CD4-positive, CD25-positive, alpha-beta regulatory T cell (primary cell): ENCODE results near the gene RAB40C. TPM values are rescaled to one million over a fixed set of nuclear protein-coding genes. Genes with fewer than 3 reads are reported as not detected.

Source experiments
- ATAC-seq, 2 donors: fragments of 150-1000 bp; cut with Tn5 transposase; one replicate each; pipeline ENCODE4 v1.10.0; 2021; ENCODE audit warnings: low read depth in 2 of 2, moderate number of reproducible peaks in 2 of 2, moderate library complexity in 1 of 2
- DNase-seq, 3 donors: peaks; one replicate each; pipeline versions ENCODE4 v3.0.0 to v3.0.0-alpha.2; 2012 to 2022; ENCODE audit warnings: mixed read lengths in 1 of 3
- H3K27ac ChIP-seq: one replicate; pipeline ENCODE4 v1.7.0; 2013; ENCODE audit warnings: mild to moderate bottlenecking, low read length; ENCODE audit not compliant: insufficient read depth, poor library complexity, severe bottlenecking
- H3K27me3 ChIP-seq: one replicate; pipeline ENCODE4 v1.7.0; 2013; ENCODE audit warnings: low read length; ENCODE audit not compliant: control insufficient read depth, insufficient read depth
- H3K36me3 ChIP-seq: one replicate; pipeline ENCODE4 v1.7.0; 2013; ENCODE audit warnings: mild to moderate bottlenecking, low read length, moderate library complexity; ENCODE audit not compliant: control insufficient read depth, insufficient read depth
- H3K4me1 ChIP-seq: 2 replicates; pipeline ENCODE4 v1.7.0; 2013; ENCODE audit warnings: mild to moderate bottlenecking, low read length; ENCODE audit not compliant: insufficient read depth, control insufficient read depth, poor library complexity, severe bottlenecking
- H3K4me3 ChIP-seq: one replicate; pipeline ENCODE4 v1.7.0; 2013; ENCODE audit warnings: low read depth, mild to moderate bottlenecking, low read length, moderate library complexity
- H3K9me3 ChIP-seq, 2 experiments: 1 replicate in 1 of 2; 2 replicates in 1 of 2; pipeline ENCODE4 v1.7.0; 2013; ENCODE audit warnings: low read length in 2 of 2, mild to moderate bottlenecking in 1 of 2, moderate library complexity in 1 of 2; ENCODE audit not compliant: control insufficient read depth in 2 of 2
- H3K27ac Mint-ChIP-seq, 3 donors: one replicate each; pipeline ENCODE4 v1.8.0; 2020 to 2022; ENCODE audit warnings: mild to moderate bottlenecking in 3 of 3, mixed read lengths in 3 of 3, moderate library complexity in 2 of 3
- H3K27me3 Mint-ChIP-seq: one replicate; pipeline ENCODE4 v1.8.0; 2022; ENCODE audit warnings: mild to moderate bottlenecking, mixed read lengths
- H3K36me3 Mint-ChIP-seq: one replicate; pipeline ENCODE4 v1.8.0; 2020; ENCODE audit warnings: mixed read lengths
- H3K4me1 Mint-ChIP-seq, 4 donors: one replicate each; pipeline ENCODE4 v1.8.0; 2020 to 2022; ENCODE audit warnings: mixed read lengths in 4 of 4, mild to moderate bottlenecking in 1 of 4
- H3K4me3 Mint-ChIP-seq, 4 donors: one replicate each; pipeline ENCODE4 v1.8.0; 2020 to 2022; ENCODE audit warnings: mild to moderate bottlenecking in 4 of 4, mixed read lengths in 4 of 4, moderate library complexity in 3 of 4
- H3K9me3 Mint-ChIP-seq, 7 donors: one replicate each; pipeline ENCODE4 v1.8.0; 2020 to 2022; ENCODE audit warnings: mixed read lengths in 7 of 7, mild to moderate bottlenecking in 3 of 7, moderate library complexity in 2 of 7
- polyA plus RNA-seq, 4 donors: library from polyadenylated mRNA; unstranded; fragments of 300-500 nt; fragmentation: Illumina TruSeq; gene quantifications; one replicate each; pipeline ENCODE4 v1.2.3, GENCODE V29; 2021
- total RNA-seq: library from RNA; stranded (reverse); gene quantifications from one replicate; pipeline ENCODE4 v1.2.3, GENCODE V29; 2022

Gene RAB40C
- total and polyA plus RNA-seq, 5 donors from 2014 or later: 6.8 to 12.1 (median 8.6) TPM

DNA sequence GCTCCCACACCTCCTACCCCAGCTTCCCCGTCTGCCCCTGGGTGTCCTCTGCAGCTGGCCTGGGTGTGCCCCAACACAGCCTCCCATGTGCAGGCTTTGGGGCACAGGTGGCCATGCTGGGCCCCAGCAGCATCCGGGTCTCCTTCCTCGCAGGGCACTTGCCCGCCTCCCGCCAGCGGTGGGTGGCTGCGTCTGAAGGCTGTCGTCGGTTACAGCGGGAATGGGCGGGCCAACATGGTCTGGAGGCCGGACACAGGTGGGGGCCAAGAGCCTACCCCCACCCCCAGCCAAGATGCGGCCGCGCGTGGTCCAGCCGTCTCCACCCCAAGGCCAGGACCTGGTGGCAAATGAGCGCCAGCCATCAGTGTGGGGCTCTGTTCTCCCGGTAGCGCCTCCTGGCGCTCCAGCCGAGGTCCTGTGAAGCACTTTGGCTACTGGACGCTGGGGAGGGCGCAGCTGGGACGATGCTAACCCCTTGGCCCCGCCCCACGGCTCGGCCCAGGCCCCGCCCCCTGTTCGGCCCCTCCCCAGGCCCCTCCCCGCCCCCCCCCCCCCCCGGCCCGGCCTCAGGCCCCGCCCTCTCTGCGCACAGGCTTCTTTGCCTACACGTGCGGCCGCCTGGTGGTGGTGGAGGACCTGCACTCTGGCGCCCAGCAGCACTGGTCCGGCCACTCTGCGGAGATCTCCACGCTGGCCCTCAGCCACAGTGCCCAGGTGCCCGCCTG is 70.8 kb downstream of the RAB40C start:
- H3K4me3 ChIP-seq: no peak overlapping the region
- no peaks in the 10 kb centered on the region for H3K9me3 Mint-ChIP-seq
- DNase-seq: peak; percentile 57 to 73 (median 65)
- H3K9me3 ChIP-seq: no peaks in the 10 kb centered on the region
- H3K27me3 ChIP-seq: no peaks in the 10 kb centered on the region
- no peak overlapping the region for H3K27ac Mint-ChIP-seq
- no peak overlapping the region for H3K27ac ChIP-seq
- H3K36me3 ChIP-seq: no peaks in the 10 kb centered on the region
- peak; percentile 53 to 66 for ATAC-seq
- H3K4me3 Mint-ChIP-seq: peak overlapping the region in 2 of 4 donors; percentile 21 to 54
- peaks cover 5% of the 10 kb centered on the region for H3K4me1 ChIP-seq
- H3K27me3 Mint-ChIP-seq: no peaks in the 10 kb centered on the region
- H3K36me3 Mint-ChIP-seq: no peaks in the 10 kb centered on the region
- peaks cover 0 to 7% (median 0%) of the 10 kb centered on the region in 4 donors for H3K4me1 Mint-ChIP-seq

DNA sequence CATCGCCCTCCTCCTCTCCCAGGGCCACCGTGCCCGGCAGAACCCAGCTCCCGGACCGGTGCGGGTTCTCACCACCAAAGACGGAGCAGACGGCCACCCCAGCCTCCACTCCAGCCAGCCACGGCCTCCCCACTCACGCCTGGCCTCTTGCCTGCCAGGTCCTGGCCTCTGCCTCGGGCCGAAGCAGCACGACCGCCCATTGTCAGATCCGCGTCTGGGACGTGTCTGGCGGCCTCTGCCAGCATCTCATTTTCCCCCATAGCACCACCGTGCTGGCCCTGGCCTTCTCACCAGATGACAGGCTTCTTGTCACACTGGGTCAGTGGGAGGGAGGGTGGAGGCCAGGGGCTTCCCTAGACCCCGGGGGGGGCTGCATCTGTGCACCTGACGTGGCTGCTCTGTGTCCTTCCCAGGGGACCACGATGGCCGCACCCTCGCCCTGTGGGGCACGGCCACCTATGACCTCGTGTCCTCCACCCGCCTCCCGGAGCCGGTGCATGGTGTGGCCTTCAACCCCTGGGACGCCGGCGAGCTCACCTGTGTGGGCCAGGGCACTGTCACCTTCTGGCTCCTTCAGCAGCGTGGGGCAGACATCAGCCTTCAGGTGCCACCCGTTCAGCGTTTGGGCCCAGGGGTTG is 71.4 kb downstream of the RAB40C start:
- Histone ChIP-seq H3K27ac (no peak overlapping the region), H3K9me3 (no peaks in the 10 kb centered on the region), H3K27me3 (no peaks in the 10 kb centered on the region), H3K36me3 (no peaks in the 10 kb centered on the region), H3K4me3 (no peak overlapping the region), H3K4me1 (peaks cover 5% of the 10 kb centered on the region)
- Mint-ChIP-seq H3K4me3 (peak overlapping the region in 2 of 4 donors; percentile 21 to 54), H3K9me3 (no peaks in the 10 kb centered on the region), H3K27ac (peak overlapping the region in 1 of 3 donors; percentile 36), H3K27me3 (no peaks in the 10 kb centered on the region), H3K4me1 (peaks cover 0 to 7% (median 0%) of the 10 kb centered on the region in 4 donors), H3K36me3 (no peaks in the 10 kb centered on the region)
- no peak for ATAC-seq
- DNase-seq: no peak

DNA sequence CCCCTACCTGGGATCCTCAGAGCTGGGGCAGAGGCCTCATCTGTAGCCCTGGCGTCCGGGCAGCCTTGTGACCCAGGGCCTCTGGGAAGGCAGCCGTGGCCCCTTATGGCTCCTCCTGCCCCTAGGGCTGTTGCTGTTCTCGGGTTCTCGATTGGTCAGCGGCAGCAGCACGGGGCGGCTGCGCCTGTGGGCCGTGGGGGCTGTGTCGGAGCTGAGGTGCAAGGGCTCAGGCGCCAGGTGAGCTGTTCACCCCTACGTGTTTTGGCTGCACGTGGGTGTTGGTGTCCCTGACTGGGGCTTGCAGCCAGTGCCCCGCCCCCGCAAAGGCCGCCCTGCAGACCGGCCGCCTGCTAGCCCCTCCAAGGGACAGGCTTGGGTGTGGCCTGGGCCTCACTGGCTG is 72.2 kb downstream of the RAB40C start:
- Mint-ChIP-seq H3K4me3 (no peak overlapping the region), H3K27me3 (no peaks in the 10 kb centered on the region), H3K36me3 (no peaks in the 10 kb centered on the region), H3K27ac (no peak overlapping the region), H3K9me3 (no peaks in the 10 kb centered on the region), H3K4me1 (peaks cover 0 to 7% (median 0%) of the 10 kb centered on the region in 4 donors)
- no peaks in the 10 kb centered on the region for H3K27me3 ChIP-seq
- no peak overlapping the region for H3K27ac ChIP-seq
- ATAC-seq: no peak
- DNase-seq: no peak
- H3K4me3 ChIP-seq: no peak overlapping the region
- H3K36me3 ChIP-seq: no peaks in the 10 kb centered on the region
- peaks cover 10% of the 10 kb centered on the region for H3K4me1 ChIP-seq
- H3K9me3 ChIP-seq: no peaks in the 10 kb centered on the region

DNA sequence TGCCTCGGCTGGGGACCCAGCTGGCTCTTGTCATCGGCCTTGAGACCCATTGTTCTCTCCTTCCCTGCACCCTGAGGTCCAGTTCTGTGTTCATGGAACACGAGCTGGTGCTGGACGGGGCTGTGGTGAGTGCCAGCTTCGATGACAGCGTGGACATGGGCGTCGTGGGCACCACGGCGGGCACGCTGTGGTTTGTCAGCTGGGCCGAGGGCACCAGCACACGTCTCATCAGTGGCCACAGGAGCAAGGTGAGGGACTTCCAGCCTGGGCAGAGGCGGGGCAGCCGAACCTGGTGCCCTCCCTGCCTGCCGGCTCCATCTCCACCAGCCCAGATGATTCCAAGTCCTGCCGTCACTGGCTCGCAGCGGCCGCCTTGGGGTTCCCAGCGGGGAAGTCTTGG is 72.7 kb downstream of the RAB40C start:
- H3K4me1 Mint-ChIP-seq: peaks cover 0 to 9% (median 1%) of the 10 kb centered on the region in 4 donors

DNA sequence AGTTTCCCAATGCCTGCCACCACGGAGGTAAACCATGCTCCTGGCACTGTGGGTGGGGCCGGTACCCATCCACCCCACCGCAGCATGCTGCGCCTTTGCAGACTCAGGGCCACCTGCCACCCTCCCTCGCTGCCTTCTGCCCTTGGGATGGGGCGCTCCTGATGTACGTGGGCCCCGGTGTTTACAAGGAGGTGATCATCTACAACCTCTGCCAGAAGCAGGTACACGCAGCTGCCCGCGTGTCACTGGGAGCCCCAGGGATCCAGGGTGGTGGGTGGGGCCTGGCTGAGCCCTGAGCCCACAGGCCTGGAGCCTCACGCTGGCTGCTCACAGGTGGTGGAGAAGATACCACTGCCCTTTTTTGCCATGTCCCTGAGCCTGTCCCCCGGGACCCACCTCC is 76.7 kb downstream of the RAB40C start:
- no peaks in the 10 kb centered on the region for H3K27me3 ChIP-seq
- H3K4me3 ChIP-seq: no peak overlapping the region
- Mint-ChIP-seq H3K27me3 (no peaks in the 10 kb centered on the region), H3K27ac (no peak overlapping the region), H3K9me3 (no peaks in the 10 kb centered on the region), H3K4me3 (no peak overlapping the region), H3K36me3 (no peaks in the 10 kb centered on the region), H3K4me1 (peaks cover 0 to 15% (median 2%) of the 10 kb centered on the region in 4 donors)
- no peak for ATAC-seq
- no peak for DNase-seq
- H3K9me3 ChIP-seq: no peaks in the 10 kb centered on the region
- H3K27ac ChIP-seq: no peak overlapping the region
- H3K36me3 ChIP-seq: peaks cover 8% of the 10 kb centered on the region
- peaks cover 25% of the 10 kb centered on the region for H3K4me1 ChIP-seq

More for the DNA sequence above, 72.7 kb downstream of the RAB40C start:
- no peaks in the 10 kb centered on the region for H3K36me3 Mint-ChIP-seq
- no peaks in the 10 kb centered on the region for H3K9me3 ChIP-seq
- ATAC-seq (no peak), DNase-seq (no peak)
- no peak overlapping the region for H3K4me3 Mint-ChIP-seq
- H3K27me3 Mint-ChIP-seq: no peaks in the 10 kb centered on the region
- no peak overlapping the region for H3K4me3 ChIP-seq
- H3K4me1 ChIP-seq: peaks cover 15% of the 10 kb centered on the region
- H3K27me3 ChIP-seq: no peaks in the 10 kb centered on the region
- H3K9me3 Mint-ChIP-seq: no peaks in the 10 kb centered on the region
- H3K27ac Mint-ChIP-seq: no peak overlapping the region
- no peak overlapping the region for H3K27ac ChIP-seq
- H3K36me3 ChIP-seq: no peaks in the 10 kb centered on the region

DNA sequence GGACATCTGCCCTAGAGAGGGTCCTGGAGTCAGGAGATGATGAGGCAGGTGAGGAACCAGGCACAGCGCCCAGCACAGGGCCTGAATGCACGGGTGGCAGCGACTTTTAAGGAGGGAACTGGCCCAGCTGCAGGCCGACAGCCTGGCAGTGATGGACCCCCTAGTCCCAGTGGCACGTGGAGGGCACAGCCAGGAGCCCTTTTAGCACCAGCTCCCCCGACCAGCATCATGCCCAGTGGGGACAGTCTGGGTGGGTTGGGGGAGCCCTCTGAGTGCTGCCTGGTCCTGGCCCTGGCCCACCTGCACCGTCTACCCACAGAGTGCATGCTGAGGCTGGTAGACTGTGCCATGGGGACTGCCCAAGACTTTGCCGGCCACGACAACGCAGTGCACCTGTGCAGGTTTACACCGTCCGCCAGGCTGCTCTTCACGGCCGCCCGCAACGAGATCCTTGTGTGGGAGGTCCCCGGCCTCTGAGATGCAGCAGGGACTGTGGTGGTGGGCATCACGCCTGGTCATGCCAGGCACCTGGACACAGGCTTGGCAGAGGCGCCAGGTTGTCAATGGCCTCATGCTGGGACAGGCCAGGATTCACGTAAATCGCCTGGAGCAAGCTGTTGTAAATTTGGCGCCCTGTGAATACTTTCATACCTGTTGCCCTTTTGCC is 77.4 kb downstream of the RAB40C start:
- no peaks in the 10 kb centered on the region for H3K9me3 Mint-ChIP-seq
- no peaks in the 10 kb centered on the region for H3K27me3 Mint-ChIP-seq
- H3K4me3 Mint-ChIP-seq: peak overlapping the region; percentile 78 to 89 (median 84)
- ATAC-seq: no peak
- Histone ChIP-seq H3K4me3 (peak overlapping the region; percentile 64), H3K27ac (peak overlapping the region; percentile 75), H3K9me3 (no peaks in the 10 kb centered on the region), H3K4me1 (peaks cover 25% of the 10 kb centered on the region), H3K27me3 (no peaks in the 10 kb centered on the region), H3K36me3 (peaks cover 12% of the 10 kb centered on the region)
- no peaks in the 10 kb centered on the region for H3K36me3 Mint-ChIP-seq
- peaks cover 0 to 15% (median 2%) of the 10 kb centered on the region in 4 donors for H3K4me1 Mint-ChIP-seq
- peak overlapping the region; percentile 74 to 87 (median 79) for H3K27ac Mint-ChIP-seq
- no peak for DNase-seq

DNA sequence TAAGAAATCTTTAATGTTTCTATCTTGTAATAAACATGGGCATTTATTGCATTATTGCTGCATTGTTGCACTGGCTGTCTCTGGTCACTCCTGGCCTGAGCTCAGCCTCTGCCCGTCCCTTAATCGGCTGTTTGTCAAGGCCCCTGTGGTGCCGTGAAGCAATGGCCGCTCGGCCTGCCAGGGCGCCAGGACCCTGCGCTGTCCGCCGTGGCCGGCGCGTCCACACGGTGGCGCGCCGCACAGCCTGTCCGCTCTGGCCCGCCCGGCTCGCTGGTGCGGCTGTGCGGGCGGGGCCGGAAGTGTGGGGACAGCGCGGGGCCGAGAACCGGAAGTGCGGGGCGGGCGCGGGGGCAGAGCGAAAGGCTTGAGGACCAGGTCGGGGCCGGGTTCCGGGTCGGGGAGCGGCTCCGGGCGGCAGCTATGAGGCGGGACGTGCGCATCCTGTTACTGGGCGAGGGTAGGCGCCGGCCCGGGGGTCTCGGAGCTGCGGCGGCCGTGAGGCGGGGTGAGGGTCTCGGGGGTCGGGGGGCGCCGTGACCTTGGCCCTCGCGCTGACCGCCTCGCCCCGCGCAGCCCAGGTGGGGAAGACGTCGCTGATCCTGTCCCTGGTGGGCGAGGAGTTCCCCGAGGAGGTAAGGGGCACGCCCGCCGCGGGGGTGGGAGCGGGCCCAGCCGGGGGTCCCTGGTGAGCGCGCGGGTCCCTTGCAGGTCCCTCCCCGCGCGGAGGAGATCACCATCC is 78.1 kb downstream of the RAB40C start, which contains the start of gene RHOT2:
TSS of gene RHOT2 (plus strand) at position 353 of the 739 bp plus-strand sequence. CDS start at position 421, 68 bp downstream.
- Mint-ChIP-seq H3K4me3 (peak within 1 kb of the TSS; percentile 78 to 91 (median 84)), H3K9me3 (no peaks in the 10 kb centered on the region), H3K4me1 (peaks cover 0 to 14% (median 2%) of the 10 kb centered on the region in 4 donors), H3K27me3 (no peaks in the 10 kb centered on the region), H3K27ac (peak within 1 kb of the TSS; percentile 74 to 87 (median 79)), H3K36me3 (no peaks in the 10 kb centered on the region)
- peak within 1 kb of the TSS; percentile 75 for H3K27ac ChIP-seq
- H3K36me3 ChIP-seq: peaks cover 16% of the 10 kb centered on the region
- peak; percentile 86 to 96 (median 93) for DNase-seq
- H3K4me3 ChIP-seq: peak within 1 kb of the TSS; percentile 64
- ATAC-seq: peak; percentile 96 to 98
- H3K27me3 ChIP-seq: no peaks in the 10 kb centered on the region
- peaks cover 25% of the 10 kb centered on the region for H3K4me1 ChIP-seq
- H3K9me3 ChIP-seq: no peaks in the 10 kb centered on the region
